ENCODE results near the gene PSMG1.
"Not testable (repeated sequence)": the region's sequence is repeated elsewhere in the genome, so short reads cannot be mapped to it uniquely, and the experiment has no call there.

The PSMG1 gene

GRCh38 chr21:39141502-39141901 lies 41.7 kb downstream of the PSMG1 start:
- H3K9ac ChIP-seq (ENCODE audit: low read length in 2 of 2) = no peak overlapping the region
- H3K27ac ChIP-seq (ENCODE audit: low read length) = no peak overlapping the region
- H3K27me3 ChIP-seq (ENCODE audit: control insufficient read depth in 1 of 2, insufficient read depth in 2 of 2, low read length in 2 of 2) = no peaks in the 10 kb centered on the region
- H3K36me3 ChIP-seq (ENCODE audit: control insufficient read depth in 2 of 2, insufficient read depth in 2 of 2, low read length in 2 of 2) = no peaks in the 10 kb centered on the region
- peaks cover 0 to 5% of the 10 kb centered on the region in 2 donors for H3K9me3 ChIP-seq (ENCODE audit: control insufficient read depth in 2 of 2, low read length in 2 of 2)
- no peaks in the 10 kb centered on the region for H3K4me1 ChIP-seq (ENCODE audit: control insufficient read depth, insufficient read depth, low read length)
- no peak overlapping the region for H3K4me3 ChIP-seq (ENCODE audit: low read length in 2 of 2)

- H3K27ac ChIP-seq (ENCODE audit: low read length) = no peak overlapping the region
- H3K4me3 ChIP-seq (ENCODE audit: low read length in 2 of 2) = no peak overlapping the region
- H3K9me3 ChIP-seq (ENCODE audit: control insufficient read depth in 2 of 2, low read length in 2 of 2) = no peaks in the 10 kb centered on the region
- no peaks in the 10 kb centered on the region for H3K27me3 ChIP-seq (ENCODE audit: control insufficient read depth in 1 of 2, insufficient read depth in 2 of 2, low read length in 2 of 2)
- H3K36me3 ChIP-seq (ENCODE audit: control insufficient read depth in 2 of 2, insufficient read depth in 2 of 2, low read length in 2 of 2) = no peaks in the 10 kb centered on the region
- no peaks in the 10 kb centered on the region for H3K4me1 ChIP-seq (ENCODE audit: control insufficient read depth, insufficient read depth, low read length)
- no peak overlapping the region for H3K9ac ChIP-seq (ENCODE audit: low read length in 2 of 2)
Observed at GRCh38 chr21:39137248-39138178, 45.7 kb downstream of the PSMG1 start.

- no peak overlapping the region for H3K4me3 ChIP-seq (ENCODE audit: low read length in 2 of 2)
- H3K4me1 ChIP-seq (ENCODE audit: control insufficient read depth, insufficient read depth, low read length) = no peaks in the 10 kb centered on the region
- no peaks in the 10 kb centered on the region for H3K27me3 ChIP-seq (ENCODE audit: control insufficient read depth in 1 of 2, insufficient read depth in 2 of 2, low read length in 2 of 2)
- H3K36me3 ChIP-seq (ENCODE audit: control insufficient read depth in 2 of 2, insufficient read depth in 2 of 2, low read length in 2 of 2) = no peaks in the 10 kb centered on the region
- H3K9me3 ChIP-seq (ENCODE audit: control insufficient read depth in 2 of 2, low read length in 2 of 2) = no peaks in the 10 kb centered on the region
- no peak overlapping the region for H3K9ac ChIP-seq (ENCODE audit: low read length in 2 of 2)
- no peak overlapping the region for H3K27ac ChIP-seq (ENCODE audit: low read length)
Observed at GRCh38 chr21:39136711-39137110, 46.5 kb downstream of the PSMG1 start.

GRCh38 chr21:39136138-39136537 lies 47.1 kb downstream of the PSMG1 start:
- not testable (repeated sequence) for H3K27ac ChIP-seq (ENCODE audit: low read length); H3K4me1 ChIP-seq (ENCODE audit: control insufficient read depth, insufficient read depth, low read length); H3K36me3 ChIP-seq (ENCODE audit: control insufficient read depth in 2 of 2, insufficient read depth in 2 of 2, low read length in 2 of 2); H3K9me3 ChIP-seq (ENCODE audit: control insufficient read depth in 2 of 2, low read length in 2 of 2); H3K9ac ChIP-seq (ENCODE audit: low read length in 2 of 2); H3K27me3 ChIP-seq (ENCODE audit: control insufficient read depth in 1 of 2, insufficient read depth in 2 of 2, low read length in 2 of 2); H3K4me3 ChIP-seq (ENCODE audit: low read length in 2 of 2)

GRCh38 chr21:39134288-39134810 lies 48.9 kb downstream of the PSMG1 start:
- no peak overlapping the region for H3K9ac ChIP-seq (ENCODE audit: low read length in 2 of 2)

GRCh38 chr21:39132248-39132647 lies 51.0 kb downstream of the PSMG1 start:
- peaks cover 4 to 6% of the 10 kb centered on the region in 2 donors for H3K9me3 ChIP-seq (ENCODE audit: control insufficient read depth in 2 of 2, low read length in 2 of 2)
- no peaks in the 10 kb centered on the region for H3K27me3 ChIP-seq (ENCODE audit: control insufficient read depth in 1 of 2, insufficient read depth in 2 of 2, low read length in 2 of 2)
- no peak overlapping the region for H3K4me3 ChIP-seq (ENCODE audit: low read length in 2 of 2)
- H3K9ac ChIP-seq (ENCODE audit: low read length in 2 of 2) = no peak overlapping the region
- H3K4me1 ChIP-seq (ENCODE audit: control insufficient read depth, insufficient read depth, low read length) = no peaks in the 10 kb centered on the region
- H3K27ac ChIP-seq (ENCODE audit: low read length) = no peak overlapping the region
- H3K36me3 ChIP-seq (ENCODE audit: control insufficient read depth in 2 of 2, insufficient read depth in 2 of 2, low read length in 2 of 2) = no peaks in the 10 kb centered on the region

More at GRCh38 chr21:39134288-39134810, 48.9 kb downstream of the PSMG1 start:
- Histone ChIP-seq H3K36me3 (ENCODE audit: control insufficient read depth in 2 of 2, insufficient read depth in 2 of 2, low read length in 2 of 2) (no peaks in the 10 kb centered on the region), H3K27me3 (ENCODE audit: control insufficient read depth in 1 of 2, insufficient read depth in 2 of 2, low read length in 2 of 2) (no peaks in the 10 kb centered on the region), H3K4me3 (ENCODE audit: low read length in 2 of 2) (no peak overlapping the region), H3K9me3 (ENCODE audit: control insufficient read depth in 2 of 2, low read length in 2 of 2) (peaks cover 4 to 6% of the 10 kb centered on the region in 2 donors), H3K4me1 (ENCODE audit: control insufficient read depth, insufficient read depth, low read length) (no peaks in the 10 kb centered on the region), H3K27ac (ENCODE audit: low read length) (no peak overlapping the region)

- Histone ChIP-seq H3K36me3 (ENCODE audit: control insufficient read depth in 2 of 2, insufficient read depth in 2 of 2, low read length in 2 of 2) (no peaks in the 10 kb centered on the region), H3K9me3 (ENCODE audit: control insufficient read depth in 2 of 2, low read length in 2 of 2) (peaks cover 4 to 6% of the 10 kb centered on the region in 2 donors), H3K4me3 (ENCODE audit: low read length in 2 of 2) (no peak overlapping the region), H3K27ac (ENCODE audit: low read length) (no peak overlapping the region), H3K9ac (ENCODE audit: low read length in 2 of 2) (no peak overlapping the region), H3K27me3 (ENCODE audit: control insufficient read depth in 1 of 2, insufficient read depth in 2 of 2, low read length in 2 of 2) (no peaks in the 10 kb centered on the region), H3K4me1 (ENCODE audit: control insufficient read depth, insufficient read depth, low read length) (no peaks in the 10 kb centered on the region)
Observed at GRCh38 chr21:39131791-39132190, 51.5 kb downstream of the PSMG1 start.

- Histone ChIP-seq H3K36me3 (ENCODE audit: control insufficient read depth in 2 of 2, insufficient read depth in 2 of 2, low read length in 2 of 2) (no peaks in the 10 kb centered on the region), H3K27ac (ENCODE audit: low read length) (no peak overlapping the region), H3K9me3 (ENCODE audit: control insufficient read depth in 2 of 2, low read length in 2 of 2) (peaks cover 4 to 6% of the 10 kb centered on the region in 2 donors), H3K9ac (ENCODE audit: low read length in 2 of 2) (no peak overlapping the region), H3K27me3 (ENCODE audit: control insufficient read depth in 1 of 2, insufficient read depth in 2 of 2, low read length in 2 of 2) (no peaks in the 10 kb centered on the region), H3K4me1 (ENCODE audit: control insufficient read depth, insufficient read depth, low read length) (peaks cover 16% of the 10 kb centered on the region), H3K4me3 (ENCODE audit: low read length in 2 of 2) (no peak overlapping the region)
Observed at GRCh38 chr21:39127506-39127905, 55.7 kb downstream of the PSMG1 start.

GRCh38 chr21:39126486-39126806 lies 56.8 kb downstream of the PSMG1 start:
- Histone ChIP-seq H3K9me3 (ENCODE audit: control insufficient read depth in 2 of 2, low read length in 2 of 2) (peaks cover 4 to 6% of the 10 kb centered on the region in 2 donors), H3K4me1 (ENCODE audit: control insufficient read depth, insufficient read depth, low read length) (peaks cover 16% of the 10 kb centered on the region), H3K36me3 (ENCODE audit: control insufficient read depth in 2 of 2, insufficient read depth in 2 of 2, low read length in 2 of 2) (no peaks in the 10 kb centered on the region), H3K4me3 (ENCODE audit: low read length in 2 of 2) (no peak overlapping the region), H3K27ac (ENCODE audit: low read length) (no peak overlapping the region), H3K9ac (ENCODE audit: low read length in 2 of 2) (no peak overlapping the region), H3K27me3 (ENCODE audit: control insufficient read depth in 1 of 2, insufficient read depth in 2 of 2, low read length in 2 of 2) (no peaks in the 10 kb centered on the region)

- Histone ChIP-seq H3K27me3 (ENCODE audit: control insufficient read depth in 1 of 2, insufficient read depth in 2 of 2, low read length in 2 of 2) (no peaks in the 10 kb centered on the region), H3K9ac (ENCODE audit: low read length in 2 of 2) (no peak overlapping the region), H3K4me3 (ENCODE audit: low read length in 2 of 2) (no peak overlapping the region), H3K27ac (ENCODE audit: low read length) (no peak overlapping the region), H3K36me3 (ENCODE audit: control insufficient read depth in 2 of 2, insufficient read depth in 2 of 2, low read length in 2 of 2) (no peaks in the 10 kb centered on the region), H3K4me1 (ENCODE audit: control insufficient read depth, insufficient read depth, low read length) (peaks cover 16% of the 10 kb centered on the region), H3K9me3 (ENCODE audit: control insufficient read depth in 2 of 2, low read length in 2 of 2) (peaks cover 0 to 2% of the 10 kb centered on the region in 2 donors)
Observed at GRCh38 chr21:39125752-39126485, 57.3 kb downstream of the PSMG1 start.

All from stomach smooth muscle (tissue), 2 donors.